Measurements from ENCODE around the gene SCUBE3.

GRCh38 chr6:35264550-35265274, 51.0 kb downstream of the SCUBE3 start:
- no peak for TF ChIP-seq CTCF (conservative IDR thresholded peaks at IDR 0.05)
- TF ChIP-seq EZH2 (IDR thresholded peaks at IDR 0.05; ENCODE audit: low read depth): no peak
